ENCODE data around the gene ANGEL2.
"Not testable (repeated sequence)": the region's sequence is repeated elsewhere in the genome, so short reads cannot be mapped to it uniquely, and the experiment has no call there.

The ANGEL2 gene

DNA sequence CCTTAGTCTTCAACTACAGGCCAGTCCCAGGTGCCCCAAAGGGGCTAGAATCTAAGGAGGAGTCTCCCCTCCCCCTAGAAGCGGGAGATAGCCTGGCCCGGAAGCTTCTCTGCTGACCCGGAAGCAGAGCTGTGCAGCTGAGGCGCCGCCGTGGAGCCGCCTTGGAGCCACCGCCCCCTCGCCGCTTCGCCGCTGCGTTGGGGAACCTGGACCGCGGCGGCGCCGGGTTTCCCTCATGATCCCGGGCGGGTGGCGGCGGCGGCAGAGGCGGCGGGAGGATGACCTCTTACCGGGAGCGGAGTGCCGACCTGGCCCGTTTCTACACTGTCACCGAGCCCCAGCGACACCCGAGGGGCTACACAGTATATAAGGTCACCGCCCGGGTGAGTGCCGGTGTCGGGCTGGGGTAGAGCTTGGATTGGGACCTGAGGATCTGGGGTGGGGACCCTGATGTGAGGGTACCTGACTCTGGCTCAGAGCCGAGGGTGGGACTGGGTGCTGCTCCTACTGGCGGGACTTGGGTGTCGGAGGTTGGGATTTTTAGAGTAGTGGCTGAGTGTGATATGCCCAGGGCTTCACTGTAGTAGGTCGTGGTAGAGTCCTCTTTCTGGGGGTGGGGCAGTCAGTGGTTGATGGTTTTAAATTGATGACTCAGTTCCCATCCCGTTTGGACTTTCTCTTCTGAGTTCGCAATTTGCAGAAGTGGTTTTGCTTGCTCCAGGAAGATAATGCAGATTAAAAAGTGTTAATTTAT, 35.6 kb upstream of the ANGEL2 start, which contains the start of gene RPS6KC1:
RPS6KC1 (plus strand) TSS at position 115 of the 754 bp plus-strand sequence; CDS start at position 279, 164 bp downstream.
- ATAC-seq: peak; percentile 99
- 0 out of 2 replicates have a peak, but pooled peaks have one; percentile 13 for TF ChIP-seq ZC3H10 (CRISPR knock-in tag; IDR thresholded peaks at IDR 0.05)
- TF ChIP-seq ZFP3 (CRISPR knock-in tag; IDR thresholded peaks at IDR 0.05): peak; percentile 98
- no peak for TF ChIP-seq SNAI2 (CRISPR knock-in tag; IDR thresholded peaks at IDR 0.05)
- TF ChIP-seq ZNF70 (CRISPR knock-in tag; IDR thresholded peaks at IDR 0.05): no peak
- TF ChIP-seq, protein P1, sequence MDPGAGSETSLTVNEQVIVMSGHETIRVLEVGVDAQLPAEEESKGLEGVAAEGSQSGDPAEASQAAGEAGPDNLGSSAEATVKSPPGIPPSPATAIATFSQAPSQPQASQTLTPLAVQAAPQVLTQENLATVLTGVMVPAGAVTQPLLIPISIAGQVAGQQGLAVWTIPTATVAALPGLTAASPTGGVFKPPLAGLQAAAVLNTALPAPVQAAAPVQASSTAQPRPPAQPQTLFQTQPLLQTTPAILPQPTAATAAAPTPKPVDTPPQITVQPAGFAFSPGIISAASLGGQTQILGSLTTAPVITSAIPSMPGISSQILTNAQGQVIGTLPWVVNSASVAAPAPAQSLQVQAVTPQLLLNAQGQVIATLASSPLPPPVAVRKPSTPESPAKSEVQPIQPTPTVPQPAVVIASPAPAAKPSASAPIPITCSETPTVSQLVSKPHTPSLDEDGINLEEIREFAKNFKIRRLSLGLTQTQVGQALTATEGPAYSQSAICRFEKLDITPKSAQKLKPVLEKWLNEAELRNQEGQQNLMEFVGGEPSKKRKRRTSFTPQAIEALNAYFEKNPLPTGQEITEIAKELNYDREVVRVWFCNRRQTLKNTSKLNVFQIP (CRISPR knock-in tag; IDR thresholded peaks at IDR 0.05; ENCODE audit: borderline replicate concordance, low read depth): 0 out of 2 replicates have a peak, but pooled peaks have one; percentile 48
- TF ChIP-seq OSR1 (CRISPR knock-in tag; IDR thresholded peaks at IDR 0.05): peak; percentile 78; the same call in 1 of the 2 replicates

DNA sequence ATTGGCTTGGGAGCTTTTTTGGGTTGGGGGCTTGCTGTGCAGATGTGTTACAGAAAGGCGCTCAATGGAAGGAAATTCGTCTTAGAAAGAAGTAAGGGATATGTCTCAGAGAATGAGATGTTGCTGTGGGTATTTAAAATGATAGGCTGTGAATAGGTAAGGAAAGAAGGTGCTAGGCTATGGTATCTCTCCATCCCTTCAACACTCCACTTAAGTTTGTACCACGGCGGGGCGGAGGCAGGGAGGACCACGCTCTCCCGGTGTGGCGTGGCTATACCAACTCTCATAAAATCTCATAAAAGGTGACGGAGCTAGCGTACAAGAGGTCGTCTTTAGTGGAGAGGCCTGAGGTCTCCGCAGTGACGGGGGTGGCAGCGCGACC, 35.1 kb upstream of the ANGEL2 start:
- ATAC-seq: peak; percentile 47
- TF ChIP-seq, protein P2, sequence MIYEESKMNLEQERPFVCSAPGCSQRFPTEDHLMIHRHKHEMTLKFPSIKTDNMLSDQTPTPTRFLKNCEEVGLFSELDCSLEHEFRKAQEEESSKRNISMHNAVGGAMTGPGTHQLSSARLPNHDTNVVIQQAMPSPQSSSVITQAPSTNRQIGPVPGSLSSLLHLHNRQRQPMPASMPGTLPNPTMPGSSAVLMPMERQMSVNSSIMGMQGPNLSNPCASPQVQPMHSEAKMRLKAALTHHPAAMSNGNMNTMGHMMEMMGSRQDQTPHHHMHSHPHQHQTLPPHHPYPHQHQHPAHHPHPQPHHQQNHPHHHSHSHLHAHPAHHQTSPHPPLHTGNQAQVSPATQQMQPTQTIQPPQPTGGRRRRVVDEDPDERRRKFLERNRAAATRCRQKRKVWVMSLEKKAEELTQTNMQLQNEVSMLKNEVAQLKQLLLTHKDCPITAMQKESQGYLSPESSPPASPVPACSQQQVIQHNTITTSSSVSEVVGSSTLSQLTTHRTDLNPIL (CRISPR knock-in tag; IDR thresholded peaks at IDR 0.05; ENCODE audit: low read depth): no peak
- TF ChIP-seq TOX (CRISPR knock-in tag; IDR thresholded peaks at IDR 0.05; ENCODE audit: borderline replicate concordance) (no peak), ZC3H10 (CRISPR knock-in tag; IDR thresholded peaks at IDR 0.05) (no peak), SNAI2 (CRISPR knock-in tag; IDR thresholded peaks at IDR 0.05) (no peak), RARB (CRISPR knock-in tag; IDR thresholded peaks at IDR 0.05) (no peak), BACH2 (CRISPR knock-in tag; IDR thresholded peaks at IDR 0.05; ENCODE audit: borderline replicate concordance) (no peak), GLIS3 (CRISPR knock-in tag; IDR thresholded peaks at IDR 0.05) (no peak), CSDC2 (CRISPR knock-in tag; IDR thresholded peaks at IDR 0.05) (no peak), ZNF565 (CRISPR knock-in tag; conservative IDR thresholded peaks at IDR 0.05; ENCODE audit: low read depth) (no peak)
- TF ChIP-seq, protein P1 (CRISPR knock-in tag; IDR thresholded peaks at IDR 0.05; ENCODE audit: borderline replicate concordance, low read depth): no peak
- TF ChIP-seq, protein P3, sequence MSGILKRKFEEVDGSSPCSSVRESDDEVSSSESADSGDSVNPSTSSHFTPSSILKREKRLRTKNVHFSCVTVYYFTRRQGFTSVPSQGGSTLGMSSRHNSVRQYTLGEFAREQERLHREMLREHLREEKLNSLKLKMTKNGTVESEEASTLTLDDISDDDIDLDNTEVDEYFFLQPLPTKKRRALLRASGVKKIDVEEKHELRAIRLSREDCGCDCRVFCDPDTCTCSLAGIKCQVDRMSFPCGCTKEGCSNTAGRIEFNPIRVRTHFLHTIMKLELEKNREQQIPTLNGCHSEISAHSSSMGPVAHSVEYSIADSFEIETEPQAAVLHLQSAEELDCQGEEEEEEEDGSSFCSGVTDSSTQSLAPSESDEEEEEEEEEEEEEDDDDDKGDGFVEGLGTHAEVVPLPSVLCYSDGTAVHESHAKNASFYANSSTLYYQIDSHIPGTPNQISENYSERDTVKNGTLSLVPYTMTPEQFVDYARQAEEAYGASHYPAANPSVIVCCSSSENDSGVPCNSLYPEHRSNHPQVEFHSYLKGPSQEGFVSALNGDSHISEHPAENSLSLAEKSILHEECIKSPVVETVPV (CRISPR knock-in tag; IDR thresholded peaks at IDR 0.05): no peak

DNA sequence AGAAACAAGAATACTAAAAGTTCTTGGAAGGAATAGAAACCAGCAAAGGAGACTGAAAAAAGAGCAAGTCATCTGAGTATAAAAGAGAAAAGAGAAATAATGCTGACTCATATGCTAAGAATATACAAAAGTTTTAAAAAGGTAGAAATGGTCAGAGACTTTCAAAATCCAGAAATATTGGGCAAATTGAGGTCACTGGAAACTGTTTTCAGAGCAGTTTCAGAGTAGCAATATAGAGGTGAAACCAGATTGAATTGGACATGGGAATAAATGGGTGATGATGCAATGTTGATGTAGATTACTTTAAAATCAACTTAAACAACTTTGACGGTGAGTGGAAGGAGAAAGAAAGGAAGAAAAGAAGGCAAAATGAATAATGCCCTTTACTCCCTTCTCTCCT, 33.6 kb upstream of the ANGEL2 start:
- ATAC-seq: no peak

DNA sequence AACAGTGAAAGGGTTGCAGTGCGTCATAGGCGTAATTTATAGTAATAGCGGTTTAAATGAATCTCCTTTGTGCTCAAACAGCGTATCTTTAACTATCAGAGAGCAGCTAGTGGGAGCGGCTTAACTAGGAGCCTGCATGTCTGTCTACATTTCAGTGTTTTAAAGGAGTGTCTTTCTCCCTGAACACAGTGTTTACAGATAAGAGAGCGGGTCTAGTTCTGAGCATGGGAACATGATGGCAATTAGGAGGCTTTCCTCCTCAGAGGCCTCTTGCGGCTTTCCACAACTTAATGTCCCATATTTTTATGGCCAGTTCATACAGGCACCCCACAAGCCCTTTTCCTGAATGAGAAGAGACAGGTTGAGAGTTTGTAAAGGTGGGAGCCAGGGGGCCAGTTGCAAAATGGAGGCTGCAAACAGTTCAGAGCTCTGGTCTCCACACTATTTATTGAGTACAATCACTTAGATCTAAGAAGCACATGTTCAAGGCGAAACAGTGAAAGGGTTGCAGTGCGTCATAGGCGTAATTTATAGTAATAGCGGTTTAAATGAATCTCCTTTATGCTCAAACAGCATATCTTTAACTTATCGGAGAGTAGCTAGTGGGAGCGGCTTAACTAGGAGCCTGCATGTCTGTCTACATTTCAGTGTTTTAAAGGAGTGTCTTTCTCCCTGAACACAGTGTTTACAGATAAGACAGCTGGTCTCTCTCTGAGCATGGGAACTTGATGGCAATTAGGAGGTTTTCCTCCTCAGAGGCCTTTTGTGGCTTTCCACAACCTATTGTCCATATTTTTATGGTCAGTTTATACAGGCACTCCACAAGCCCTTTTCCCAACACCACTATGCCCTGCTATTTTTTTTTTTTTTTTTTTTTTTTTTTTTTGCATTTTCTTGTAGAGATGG, 29.9 kb upstream of the ANGEL2 start:
- ATAC-seq: not testable (repeated sequence)

More for the DNA sequence above, 33.6 kb upstream of the ANGEL2 start:
- no peak for TF ChIP-seq PPARA (CRISPR knock-in tag; IDR thresholded peaks at IDR 0.05; ENCODE audit: borderline replicate concordance)
- TF ChIP-seq ZNF565 (CRISPR knock-in tag; conservative IDR thresholded peaks at IDR 0.05; ENCODE audit: low read depth): no peak
- no peak for TF ChIP-seq RARB (CRISPR knock-in tag; IDR thresholded peaks at IDR 0.05)
- no peak for TF ChIP-seq ZNF70 (CRISPR knock-in tag; IDR thresholded peaks at IDR 0.05)
- TF ChIP-seq, protein P2 (CRISPR knock-in tag; IDR thresholded peaks at IDR 0.05; ENCODE audit: low read depth): no peak
- TF ChIP-seq SNAI2 (CRISPR knock-in tag; IDR thresholded peaks at IDR 0.05): no peak
- TF ChIP-seq GLIS3 (CRISPR knock-in tag; IDR thresholded peaks at IDR 0.05): no peak
- no peak for TF ChIP-seq OSR1 (CRISPR knock-in tag; IDR thresholded peaks at IDR 0.05)
